ENCODE data around the gene PTPRN2. TPM values are rescaled to one million over a fixed set of nuclear protein-coding genes. Genes with fewer than 3 reads are reported as not detected.
"Not testable (repeated sequence)": the region's sequence is repeated elsewhere in the genome, so short reads cannot be mapped to it uniquely, and the experiment has no call there.

Gene PTPRN2
- total RNA-seq, 1 experiment from 2014 or later = 2.1 TPM

GRCh38 chr7:157490465-157490912 is 1097.1 kb downstream of the PTPRN2 start:
- CTCF ChIA-PET = interaction anchor here (0.8 kb wide), 1 partner anchor 16 kb away, joined by 6 read pairs; no protein-coding TSS in a partner anchor
- no TSS peak for BruUV-seq (replicated peaks)
- no peaks in the 10 kb centered on the region for H3K9me2 ChIP-seq (ENCODE audit: insufficient read depth)

GRCh38 chr7:157489870-157490269 is 1097.8 kb downstream of the PTPRN2 start:
- Histone ChIP-seq H3K4me2 (ENCODE audit: low read length) (peak overlapping the region; percentile 29), H3K27ac (ENCODE audit: low read depth, low read length) (peak overlapping the region; percentile 22; the same call in 1 of the 2 replicates), H3K4me1 (ENCODE audit: control insufficient read depth in 1 of 2, insufficient read depth in 2 of 2, low read length in 2 of 2) (peaks cover 6 to 15% of the 10 kb centered on the region in 2 experiments), H2AFZ (ENCODE audit: low read depth, low read length, poor library complexity, severe bottlenecking) (peak overlapping the region; percentile 90)
- intact Hi-C loops (cut with micrococcal nuclease); H3K36me3 ChIP-seq (ENCODE audit: control insufficient read depth in 1 of 2, insufficient read depth in 2 of 2, low read length in 2 of 2); H3K79me2 ChIP-seq (ENCODE audit: insufficient read depth, low read length); CTCF ChIA-PET; BruUV-seq (replicated peaks); H3K9ac ChIP-seq (ENCODE audit: low read length); H3K9me3 ChIP-seq (ENCODE audit: control insufficient read depth in 1 of 2, insufficient read depth in 1 of 2, low read depth in 1 of 2, low read length in 2 of 2); POLR2A ChIA-PET; H3K4me3 ChIP-seq (replicated peaks in 1 of 2; ENCODE audit: low read depth in 1 of 2, low read length in 2 of 2); ATAC-seq; H3K9me2 ChIP-seq (ENCODE audit: insufficient read depth); RAD21 ChIA-PET (ENCODE audit: low non-redundant PET in 1 of 2, low total read pairs in 2 of 2, uncharacterized antibody in 2 of 2, unreplicated experiment in 2 of 2); H3K27me3 ChIP-seq (ENCODE audit: insufficient read depth, low read length); H4K20me1 ChIP-seq (ENCODE audit: insufficient read depth); DNase-seq (ENCODE audit: low read depth, low spot score): not testable (repeated sequence)

More at GRCh38 chr7:157490465-157490912, 1097.1 kb downstream of the PTPRN2 start:
- Histone ChIP-seq H3K4me1 (ENCODE audit: control insufficient read depth in 1 of 2, insufficient read depth in 2 of 2, low read length in 2 of 2) (peaks cover 6 to 15% of the 10 kb centered on the region in 2 experiments), H3K4me2 (ENCODE audit: low read length) (peak overlapping the region; percentile 29), H3K27ac (ENCODE audit: low read depth, low read length) (peak overlapping the region; percentile 22; the same call in 1 of the 2 replicates), H3K79me2 (ENCODE audit: insufficient read depth, low read length) (no peaks in the 10 kb centered on the region), H2AFZ (ENCODE audit: low read depth, low read length, poor library complexity, severe bottlenecking) (peak overlapping the region; percentile 80), H3K9me3 (ENCODE audit: control insufficient read depth in 1 of 2, insufficient read depth in 1 of 2, low read depth in 1 of 2, low read length in 2 of 2) (no peaks in the 10 kb centered on the region; a peak in 1 of 4 replicates), H3K4me3 (replicated peaks in 1 of 2; ENCODE audit: low read depth in 1 of 2, low read length in 2 of 2) (no peak overlapping the region), H4K20me1 (ENCODE audit: insufficient read depth) (no peaks in the 10 kb centered on the region), H3K27me3 (ENCODE audit: insufficient read depth, low read length) (no peaks in the 10 kb centered on the region), H3K9ac (ENCODE audit: low read length) (no peak overlapping the region), H3K36me3 (ENCODE audit: control insufficient read depth in 1 of 2, insufficient read depth in 2 of 2, low read length in 2 of 2) (no peaks in the 10 kb centered on the region)
- TF ChIP-seq ZNF274 (IDR thresholded peaks at IDR 0.05; ENCODE audit: low read depth, low read length) (no peak), SIN3A (IDR thresholded peaks at IDR 0.05; ENCODE audit: low read depth) (0 out of 2 replicates have a peak, but pooled peaks have one; percentile 40), SP1 (IDR thresholded peaks at IDR 0.05; ENCODE audit: low read depth) (peak; percentile 25; the same call in 1 of the 2 replicates), JUND (IDR thresholded peaks at IDR 0.05) (peak; percentile 68), ELF1 (IDR thresholded peaks at IDR 0.05; ENCODE audit: borderline replicate concordance, low read depth) (no peak), ATF3 (IDR thresholded peaks at IDR 0.05) (no peak), EZH2phosphoT487 (IDR thresholded peaks at IDR 0.05; ENCODE audit: borderline replicate concordance) (no peak), YY1 (IDR thresholded peaks at IDR 0.05; ENCODE audit: extremely low read depth, insufficient replicate concordance, low read depth, low read length) (no peak), CBX3 (IDR thresholded peaks at IDR 0.05; ENCODE audit: low read depth) (peak; percentile 61; the same call in 1 of the 2 replicates), MAX (IDR thresholded peaks at IDR 0.05) (peak; percentile 64; the same call in 1 of the 2 replicates), TCF7L2 (IDR thresholded peaks at IDR 0.05; ENCODE audit: borderline replicate concordance, extremely low read depth, insufficient read depth, insufficient read length) (no peak), FOSL1 (IDR thresholded peaks at IDR 0.05; ENCODE audit: low read depth) (peak; percentile 77), ZFX (IDR thresholded peaks at IDR 0.05) (no peak)
- POLR2A ChIA-PET = no interaction called here
- peak; percentile 81 for ATAC-seq
- intact Hi-C loops (cut with micrococcal nuclease) = no loop called here
- RAD21 ChIA-PET (ENCODE audit: low non-redundant PET in 1 of 2, low total read pairs in 2 of 2, uncharacterized antibody in 2 of 2, unreplicated experiment in 2 of 2) = no interaction called here
- peak; percentile 62 for DNase-seq (ENCODE audit: low read depth, low spot score)
